SK-N-SH treated with all-trans-retinoic acid at 6 μM for 48 hours (cell line): ENCODE data around the gene SPDYE2B.
"Not testable (repeated sequence)": the region's sequence is repeated elsewhere in the genome, so short reads cannot be mapped to it uniquely, and the experiment has no call there.

ENCODE experiments used
- ATAC-seq: fragments of 200-7000 bp; cut with Tn5 transposase; 3 replicates; pipeline ENCODE4 v1.9.1; 2020; ENCODE audit warnings: mild to moderate bottlenecking, moderate library complexity

Gene SPDYE2B, protein sequence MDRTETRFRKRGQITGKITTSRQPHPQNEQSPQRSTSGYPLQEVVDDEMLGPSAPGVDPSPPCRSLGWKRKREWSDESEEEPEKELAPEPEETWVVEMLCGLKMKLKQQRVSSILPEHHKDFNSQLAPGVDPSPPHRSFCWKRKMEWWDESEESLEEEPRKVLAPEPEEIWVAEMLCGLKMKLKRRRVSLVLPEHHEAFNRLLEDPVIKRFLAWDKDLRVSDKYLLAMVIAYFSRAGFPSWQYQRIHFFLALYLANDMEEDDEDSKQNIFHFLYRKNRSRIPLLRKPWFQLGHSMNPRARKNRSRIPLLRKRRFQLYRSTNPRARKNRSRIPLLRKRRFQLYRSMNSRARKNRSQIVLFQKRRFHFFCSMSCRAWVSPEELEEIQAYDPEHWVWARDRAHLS

DNA sequence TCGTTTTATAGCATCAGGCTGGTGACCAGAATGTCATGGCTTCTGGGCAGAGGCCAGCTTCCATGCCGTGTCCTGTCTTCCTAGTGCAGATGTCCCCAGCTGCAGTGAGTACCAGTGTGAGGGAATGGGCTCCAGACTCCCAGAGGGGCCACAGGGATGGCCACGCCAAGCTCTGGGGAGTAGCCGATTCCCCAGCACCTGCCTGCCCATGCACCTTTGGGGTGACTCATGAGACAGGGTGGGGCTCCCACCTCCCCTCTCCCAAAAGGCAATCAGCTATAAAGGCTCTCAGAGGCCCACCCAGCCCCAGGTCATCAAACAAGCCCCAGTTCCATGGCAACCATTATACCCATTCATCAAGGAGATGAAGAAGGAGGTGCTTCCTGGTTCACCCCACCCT is at the start of gene SPDYE2B:
Gene SPDYE2B (plus strand): TSS at position 396 of the 400 bp plus-strand sequence. CDS start 2,030 bp downstream, outside the sequence.
- ATAC-seq, result not testable (repeated sequence)

DNA sequence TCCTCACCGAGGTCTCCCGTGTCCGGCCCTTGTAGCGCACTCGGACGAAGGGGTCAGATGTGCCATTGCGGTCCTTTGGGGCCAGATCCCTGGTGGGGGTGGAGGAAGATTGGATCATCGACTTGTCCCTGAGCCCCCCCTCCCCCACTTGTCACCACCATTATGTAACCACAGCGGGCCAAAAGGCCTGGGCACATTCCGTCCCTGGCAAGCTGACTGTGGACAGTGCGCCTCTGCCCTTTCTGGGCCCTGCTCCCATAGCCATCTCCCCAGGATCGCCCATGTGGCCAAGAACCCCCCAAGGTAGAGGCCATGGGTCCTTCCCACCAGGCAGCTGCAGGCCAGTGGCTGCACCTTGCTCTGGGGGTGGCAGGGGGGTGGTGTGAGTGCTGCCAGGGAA is 47.8 kb upstream of the SPDYE2B start:
- not testable (repeated sequence) for ATAC-seq

DNA sequence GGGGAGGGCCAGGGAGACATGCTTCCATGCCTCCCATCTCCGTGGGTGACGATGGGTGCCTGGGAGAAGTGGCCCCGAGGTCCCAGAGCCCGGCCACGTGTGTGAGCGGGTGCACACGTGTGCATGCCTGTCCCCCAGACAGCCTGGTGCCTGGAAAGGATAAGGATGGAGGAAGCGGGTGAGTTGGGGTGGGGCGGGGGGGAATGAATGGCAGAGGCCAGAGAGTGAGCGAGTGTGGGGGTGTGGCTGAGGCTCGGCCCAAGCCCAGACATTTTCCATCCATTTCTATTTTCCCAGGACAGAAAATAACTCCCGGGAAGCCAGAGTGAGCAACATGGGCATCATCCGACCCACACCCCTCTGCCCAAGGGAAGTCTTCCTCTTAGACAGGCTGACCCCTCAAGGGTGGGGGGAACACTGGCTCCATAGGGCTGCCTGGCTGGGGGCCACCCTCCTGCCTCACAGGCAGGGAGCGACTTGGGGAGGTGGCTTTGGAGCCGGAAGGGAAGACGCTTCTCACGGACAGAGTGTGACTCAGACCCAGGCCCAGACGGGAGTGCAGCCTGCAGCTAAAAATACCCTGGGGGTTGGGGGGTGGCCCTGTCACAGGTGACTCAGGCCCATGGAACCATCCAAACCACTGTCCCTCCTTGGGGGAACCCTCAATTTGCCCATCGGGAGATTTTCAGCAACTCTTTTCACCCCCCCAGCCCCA is 45.5 kb upstream of the SPDYE2B start:
- ATAC-seq, result peak; percentile 90

DNA sequence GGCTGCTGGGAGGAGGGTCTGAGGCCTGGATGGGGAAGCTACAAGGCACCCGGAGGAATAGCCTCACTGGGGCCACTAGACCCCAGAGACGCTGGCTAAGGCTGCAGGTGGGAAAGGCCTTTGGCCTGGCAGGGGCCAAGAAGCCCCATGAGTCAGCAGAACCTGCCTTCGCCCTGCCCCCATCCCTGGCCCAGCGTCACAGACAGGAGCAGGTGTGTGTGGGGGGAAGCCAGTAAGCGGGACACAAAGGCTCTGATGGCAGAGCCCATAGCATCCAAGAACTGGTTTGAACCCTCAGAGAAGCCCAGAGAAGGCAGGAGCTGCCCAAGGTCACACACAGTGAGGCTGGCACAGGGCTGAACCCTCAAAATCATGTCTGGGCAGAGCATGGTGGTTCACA is 43.3 kb upstream of the SPDYE2B start:
- ATAC-seq, result not testable (repeated sequence)

DNA sequence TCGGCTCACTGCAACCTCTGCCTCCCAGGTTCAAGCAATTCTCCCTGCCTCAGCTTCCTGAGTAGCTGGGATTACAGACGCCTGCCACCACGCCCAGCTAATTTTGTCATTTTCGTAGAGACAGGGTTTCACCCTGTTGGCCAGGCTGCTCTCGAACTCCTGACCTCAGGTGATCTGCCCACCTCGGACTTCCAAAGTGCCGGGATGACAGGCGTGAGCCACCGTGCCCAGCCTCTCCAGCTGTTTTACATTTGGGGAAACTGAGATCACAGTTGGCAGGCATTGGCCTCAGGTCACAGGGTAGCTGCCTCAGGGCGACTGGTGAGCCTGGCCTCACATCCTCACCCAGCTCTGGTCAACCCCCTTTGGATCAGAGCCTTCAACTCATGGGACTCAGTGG is 40.4 kb upstream of the SPDYE2B start:
- not testable (repeated sequence) for ATAC-seq

DNA sequence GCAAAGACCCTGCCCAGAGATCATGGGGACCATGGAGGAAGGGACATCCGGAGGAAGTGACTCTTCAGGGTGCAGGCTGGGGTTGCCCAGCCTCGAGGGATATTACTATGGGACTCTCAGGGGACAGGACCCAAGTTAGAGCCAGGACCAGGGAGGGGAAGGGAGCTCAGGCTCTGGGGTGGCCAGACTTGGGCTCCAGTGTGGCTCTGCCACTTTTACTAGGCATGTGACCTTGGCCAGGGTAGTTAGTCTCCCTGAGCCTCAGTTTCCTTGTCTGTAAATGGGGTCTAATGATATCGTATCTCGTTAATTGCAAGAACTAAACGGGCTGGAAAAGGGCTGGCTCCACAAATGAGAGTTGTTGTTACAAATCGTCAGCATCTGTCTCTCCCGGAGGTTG is 39.7 kb upstream of the SPDYE2B start:
- not testable (repeated sequence) for ATAC-seq

DNA sequence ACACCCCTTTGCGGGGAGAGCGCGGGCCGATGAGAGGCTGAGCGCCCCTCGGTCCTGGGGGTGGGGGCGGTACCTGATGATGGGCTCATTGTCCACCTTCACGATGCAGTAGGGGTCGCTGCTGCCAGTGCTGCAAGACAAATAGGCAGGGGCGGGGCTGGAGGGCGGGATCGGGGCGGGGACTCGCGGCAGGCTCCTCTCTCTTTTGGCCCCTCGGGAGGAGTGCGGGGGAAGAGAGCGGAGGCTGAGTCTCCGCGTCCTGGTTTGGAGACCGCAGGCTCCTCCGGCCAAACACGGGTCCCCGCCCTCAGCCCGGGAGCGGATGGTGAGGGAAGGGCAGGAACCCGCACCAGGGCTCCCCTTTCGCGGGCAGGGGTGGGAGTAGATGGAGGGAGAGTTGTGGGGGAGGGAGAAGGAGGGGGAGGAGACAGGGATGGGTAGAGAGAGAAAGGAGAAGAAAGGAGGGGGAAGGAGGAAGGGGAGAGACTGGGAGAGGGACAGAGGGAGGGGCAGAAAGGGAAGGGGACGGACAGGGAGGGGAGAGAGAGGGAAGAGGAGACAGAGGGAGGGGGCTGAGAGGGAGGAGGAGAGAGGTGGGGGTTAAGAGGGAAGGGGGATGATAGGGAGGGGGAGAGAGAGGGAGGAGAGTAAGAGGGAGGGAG is 39.0 kb upstream of the SPDYE2B start:
- ATAC-seq, result peak; percentile 80

DNA sequence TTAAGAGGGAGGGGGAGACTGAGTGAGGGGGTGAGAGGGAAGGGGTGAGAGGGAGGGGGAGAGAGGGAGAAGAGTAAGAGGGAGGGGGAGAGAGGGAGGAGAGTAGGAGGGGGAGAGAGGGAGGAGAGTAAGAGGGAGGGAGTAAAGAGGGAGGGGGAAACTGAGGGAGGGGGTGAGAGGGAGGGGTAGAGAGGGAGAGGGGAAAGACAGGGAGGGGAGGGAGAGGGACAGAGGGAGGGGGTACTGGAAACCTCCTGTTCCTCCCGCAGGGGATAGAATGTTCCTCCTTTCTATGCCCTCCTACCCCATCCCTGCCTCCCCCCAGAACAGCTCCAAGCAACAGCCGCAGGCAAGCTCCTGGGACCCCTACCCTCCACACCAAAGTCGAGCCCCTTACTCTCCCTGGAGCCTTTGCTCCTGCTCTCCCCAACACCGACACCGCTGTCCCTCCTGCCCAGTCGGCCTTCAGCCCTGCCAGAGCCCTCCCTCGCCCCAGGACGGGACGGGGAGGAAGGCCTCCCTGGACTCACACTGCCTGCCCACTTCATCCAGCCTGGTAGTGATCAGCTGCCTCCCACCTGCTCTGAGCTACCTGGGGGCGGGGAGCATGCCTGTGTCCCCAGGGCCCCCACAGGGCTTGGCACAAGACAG is 38.3 kb upstream of the SPDYE2B start:
- ATAC-seq, result peak; percentile 16

DNA sequence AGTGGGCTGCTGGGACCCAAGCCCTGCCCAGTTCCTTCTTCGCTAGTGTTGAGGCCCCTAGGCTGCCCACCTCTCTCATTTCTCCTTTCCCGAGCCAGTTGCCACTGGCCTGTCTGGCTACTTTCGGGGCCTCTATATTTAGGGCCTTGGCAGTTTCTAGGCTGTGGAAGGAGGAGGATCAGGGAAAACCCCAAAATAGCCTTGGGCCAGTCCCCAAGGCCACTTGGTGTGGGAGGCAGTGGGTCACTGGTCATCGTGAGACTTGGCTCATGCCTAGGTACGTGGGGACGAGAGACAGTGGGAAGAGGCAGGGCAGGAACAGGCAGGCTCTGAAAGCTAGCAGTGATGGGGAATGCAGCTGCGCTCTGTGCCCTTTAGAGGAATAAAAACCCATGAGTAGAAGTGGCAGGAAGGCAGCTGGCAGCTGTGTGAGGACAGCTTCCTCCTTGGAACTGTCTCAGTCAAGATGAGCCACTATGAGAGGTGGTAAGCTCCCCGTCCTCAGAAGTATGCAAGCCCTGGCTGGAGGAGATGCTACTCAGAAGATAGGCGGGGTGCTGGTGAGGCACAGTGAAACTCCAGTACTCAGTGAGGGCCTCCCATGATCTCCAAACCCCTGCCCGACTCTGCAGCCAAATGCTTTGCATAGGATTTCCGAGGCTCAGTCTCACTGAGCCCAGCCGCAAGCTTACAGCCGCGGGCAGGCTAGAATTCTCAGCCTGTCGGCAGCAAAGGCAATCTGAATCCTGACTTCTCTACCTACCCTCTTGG is 36.4 kb upstream of the SPDYE2B start:
- not testable (repeated sequence) for ATAC-seq

DNA sequence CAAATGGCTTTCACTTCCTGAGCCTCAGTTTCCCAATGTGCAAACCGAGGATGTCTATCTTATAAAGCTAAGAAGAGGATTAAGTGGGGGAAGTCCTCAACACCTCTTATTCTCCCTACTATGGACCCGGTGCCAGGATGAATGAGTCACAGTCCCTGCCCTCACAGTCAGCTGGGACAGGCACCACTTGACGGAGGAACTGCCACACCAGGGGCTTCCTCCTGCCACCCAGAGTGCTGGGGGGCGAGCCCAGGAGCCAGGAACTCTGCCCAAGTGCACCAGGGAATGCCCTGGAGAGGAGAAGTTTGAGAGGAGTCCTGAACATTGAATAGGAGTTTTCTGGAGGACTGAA is 35.8 kb upstream of the SPDYE2B start:
- ATAC-seq, result peak; percentile 4

DNA sequence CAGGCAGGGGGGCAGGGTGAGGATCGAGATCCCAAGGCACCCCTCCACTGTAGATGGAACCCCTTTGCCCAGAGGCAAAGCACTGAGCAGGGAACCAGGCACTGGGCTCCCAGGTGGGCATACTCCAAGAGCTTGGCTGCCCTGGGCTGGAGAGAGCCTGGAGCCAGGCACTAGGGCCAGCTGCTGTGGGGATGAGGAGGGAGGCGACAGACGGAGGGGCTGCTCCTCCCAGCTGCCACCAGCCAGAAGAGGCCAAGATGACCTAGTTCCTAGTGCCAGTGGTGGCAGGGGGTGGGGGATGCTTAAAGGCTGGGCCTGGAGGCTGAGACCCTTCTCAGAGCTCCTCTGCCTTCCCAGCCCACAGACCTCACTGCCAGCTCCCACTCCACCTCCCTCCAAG is 35.2 kb upstream of the SPDYE2B start:
- ATAC-seq, result peak; percentile 9

DNA sequence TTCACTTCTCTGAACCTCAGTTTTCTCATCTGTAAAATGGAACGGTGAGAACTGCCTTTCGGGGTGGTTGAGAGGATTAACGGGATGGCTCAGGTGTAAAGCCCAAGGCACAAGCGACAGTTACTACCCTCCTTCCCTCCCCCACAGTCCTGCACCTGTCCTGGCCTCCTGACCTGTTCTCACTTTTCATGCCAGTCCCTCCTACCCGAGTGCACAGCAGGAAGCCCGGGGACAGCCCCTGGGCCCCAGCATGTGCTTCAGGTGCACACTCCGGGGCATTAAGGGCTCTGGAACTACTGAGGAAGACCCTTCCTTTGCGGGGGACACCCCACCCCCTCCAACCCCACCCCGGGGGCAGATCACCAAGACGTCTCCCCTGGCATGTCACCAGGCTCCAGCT is 34.2 kb upstream of the SPDYE2B start:
- ATAC-seq, result not testable (repeated sequence)

DNA sequence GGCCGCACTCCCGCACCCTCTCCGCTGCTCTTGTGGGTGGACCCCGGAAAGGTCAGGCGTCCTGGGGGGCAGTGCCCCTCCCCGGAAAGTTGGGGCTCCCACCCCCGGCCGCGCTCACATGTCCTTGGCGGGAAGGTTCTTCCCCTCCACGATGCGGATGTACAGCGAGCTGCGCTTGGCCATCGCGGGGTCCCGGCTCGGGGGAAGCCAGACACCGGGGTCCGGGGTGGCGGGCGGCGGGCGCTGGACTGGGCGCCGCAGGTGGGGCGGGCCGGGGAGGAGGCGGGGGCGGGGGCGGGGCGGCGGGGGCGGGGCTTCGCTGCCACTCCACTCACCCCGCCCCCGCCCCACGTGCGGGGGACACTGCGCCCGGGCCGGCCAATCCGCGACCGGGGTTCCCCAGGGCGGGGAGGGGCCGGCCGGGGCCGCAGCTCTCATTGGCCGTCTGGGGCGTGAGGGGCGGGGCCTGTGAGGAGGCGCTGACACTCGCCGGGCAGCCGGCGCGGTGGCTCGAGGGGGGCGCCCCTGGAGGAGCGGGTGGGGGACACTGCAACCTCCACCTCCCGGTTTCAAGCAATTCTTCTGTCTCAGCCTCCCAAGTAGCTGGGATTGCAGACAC is 33.5 kb upstream of the SPDYE2B start, which contains the start of gene RASA4:
Gene RASA4 (minus strand): TSS at position 250 of the 619 bp plus-strand sequence. CDS start 67 bp downstream, at position 183.
- ATAC-seq, result peak; percentile 85

DNA sequence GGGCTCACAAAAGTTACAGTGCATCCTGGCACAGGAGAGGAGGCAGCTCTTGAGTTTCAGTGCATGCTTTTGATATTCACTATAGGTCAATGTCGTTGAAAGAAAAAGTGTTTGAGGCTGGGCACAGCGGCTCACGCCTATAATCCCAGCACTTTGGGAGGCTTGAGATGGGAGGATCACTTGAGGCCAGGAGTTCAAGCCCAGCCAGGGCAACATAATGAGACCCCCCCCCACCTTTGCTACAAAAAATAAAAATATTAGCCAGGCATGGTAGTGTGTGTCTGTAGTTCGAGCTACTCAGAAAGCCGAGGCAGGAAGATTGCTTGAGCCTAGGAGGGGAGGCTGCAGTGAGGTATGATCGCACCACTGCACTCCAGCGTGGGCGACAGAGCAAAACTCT is 32.0 kb upstream of the SPDYE2B start:
- not testable (repeated sequence) for ATAC-seq

DNA sequence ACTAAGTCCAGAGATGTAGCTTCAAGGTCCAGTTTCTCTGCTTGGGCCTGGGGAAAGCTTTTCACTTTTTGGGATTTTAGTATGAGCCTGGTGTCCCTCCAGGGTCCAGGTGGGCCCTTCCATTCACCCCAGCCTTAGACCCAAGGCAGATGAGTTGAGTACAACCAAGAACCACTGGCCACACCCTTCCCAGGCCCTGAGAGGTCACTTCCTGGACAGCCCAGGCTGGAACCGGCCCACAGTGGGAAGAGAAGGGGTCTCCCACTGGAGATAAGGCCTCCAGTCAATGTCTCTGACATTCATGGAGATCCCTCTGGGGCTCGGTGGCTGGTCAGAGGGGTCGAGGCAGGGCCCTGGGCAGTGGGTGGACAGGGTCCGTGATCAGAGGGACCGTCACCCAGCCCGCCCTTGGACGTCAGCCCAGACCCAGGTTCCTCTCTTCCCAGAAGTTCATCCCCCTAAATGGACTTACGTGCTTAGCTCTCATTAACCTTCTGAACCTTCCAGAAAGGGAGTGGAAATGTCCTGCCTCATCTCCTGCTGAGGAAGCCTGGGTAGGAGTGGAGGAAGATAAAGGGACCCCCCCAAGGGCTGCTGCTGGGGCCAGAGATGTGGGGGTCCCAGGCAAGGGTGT is 22.7 kb upstream of the SPDYE2B start:
- not testable (repeated sequence) for ATAC-seq

DNA sequence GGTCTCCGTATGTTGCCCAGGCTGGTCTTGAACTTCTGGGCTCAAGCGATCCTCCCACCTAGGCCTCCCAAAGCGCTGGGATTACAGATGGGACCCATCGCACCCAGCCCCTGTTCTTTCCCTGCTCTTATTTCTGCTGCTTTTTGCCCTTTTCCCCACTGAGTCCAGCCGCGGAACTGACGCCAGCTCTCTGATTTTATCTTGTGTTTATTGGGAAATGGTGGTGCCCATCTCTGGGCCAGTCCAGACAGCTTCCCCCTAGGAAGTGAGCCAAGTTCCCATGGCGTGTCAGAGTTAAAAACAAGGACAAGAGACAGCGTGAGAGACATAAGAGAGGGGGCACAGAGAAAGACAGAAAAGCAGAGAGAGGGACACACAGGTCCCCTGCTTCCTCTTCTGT is 19.5 kb upstream of the SPDYE2B start:
- peak; percentile 66 for ATAC-seq

DNA sequence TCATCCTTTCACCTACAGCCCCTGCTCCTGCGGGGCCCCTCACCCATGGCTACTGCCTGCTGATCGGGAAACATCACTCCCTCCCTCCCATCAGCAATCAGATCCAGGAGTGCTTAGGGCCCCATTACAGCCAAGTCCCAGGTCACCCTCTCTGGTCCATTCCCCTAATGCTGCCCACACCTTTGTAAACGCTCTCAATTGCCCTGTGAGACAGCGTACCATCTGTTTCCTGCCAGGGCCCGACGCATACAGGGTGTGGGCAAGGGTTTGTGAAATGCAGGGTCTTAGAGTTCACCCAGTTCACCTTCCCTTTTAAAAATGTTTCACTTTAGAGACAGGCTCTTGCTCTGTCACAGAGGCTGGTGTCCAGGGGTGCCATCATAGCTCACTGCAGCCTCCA is 15.8 kb upstream of the SPDYE2B start:
- ATAC-seq, result not testable (repeated sequence)

DNA sequence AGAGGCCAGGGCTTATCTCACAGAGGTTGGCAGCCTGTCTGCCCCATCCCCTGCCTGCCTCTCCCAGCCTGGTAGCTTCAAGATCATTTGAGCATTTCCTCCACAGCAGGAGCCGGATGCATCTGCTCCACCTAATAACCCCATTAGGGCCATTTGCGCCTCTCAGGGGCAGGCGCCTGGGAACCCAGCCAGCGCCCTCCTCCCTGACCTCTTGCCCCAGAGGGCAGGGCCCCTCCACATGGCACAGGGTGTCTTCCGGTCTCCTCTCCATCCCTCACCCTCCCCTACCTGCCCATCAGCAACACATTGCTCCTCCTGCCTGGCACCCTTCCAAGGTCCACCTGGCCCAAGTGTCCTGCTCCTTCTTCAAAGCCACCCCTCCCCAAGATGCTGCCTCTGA is 14.8 kb upstream of the SPDYE2B start:
- not testable (repeated sequence) for ATAC-seq

DNA sequence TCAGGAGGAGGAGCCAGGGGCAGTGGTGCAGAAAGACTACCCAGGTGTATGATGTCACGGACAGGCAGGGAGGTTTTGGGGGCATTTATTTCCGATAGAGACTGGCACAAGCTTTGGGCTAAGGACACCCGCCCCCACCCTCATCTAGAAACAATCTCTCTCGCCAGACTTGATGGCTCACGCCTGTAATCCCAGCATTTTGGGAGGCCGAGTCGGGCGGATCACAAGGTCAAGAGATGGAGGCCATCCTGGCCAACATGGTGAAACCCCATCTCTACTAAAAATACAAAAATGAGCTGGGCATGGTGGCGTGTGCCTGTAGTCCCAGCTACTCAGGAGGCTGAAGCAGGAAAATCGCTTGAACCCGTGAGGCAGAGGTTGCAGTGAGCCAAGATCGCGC is 13.2 kb upstream of the SPDYE2B start:
- ATAC-seq, result not testable (repeated sequence)

DNA sequence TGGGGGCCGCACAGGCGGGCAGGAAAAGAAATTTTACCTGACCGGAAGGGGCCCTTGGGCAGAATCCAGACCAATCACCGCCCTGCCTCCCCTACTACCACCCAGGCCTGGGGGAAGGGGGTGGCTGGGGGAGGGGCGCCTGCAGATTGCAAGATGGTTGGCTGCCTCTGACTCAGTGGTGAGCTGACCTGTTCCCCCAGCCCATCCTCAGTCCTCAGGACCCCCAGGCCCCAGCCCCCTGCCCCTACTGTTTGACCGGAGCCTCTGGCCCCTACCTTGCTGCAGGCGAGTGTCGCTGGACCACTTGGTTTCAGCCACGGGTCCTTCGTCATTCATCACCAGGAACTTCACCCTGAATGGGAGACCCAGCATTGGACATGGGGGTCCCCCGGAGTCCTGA is 11.3 kb upstream of the SPDYE2B start:
- ATAC-seq, result peak; percentile 5; the same call in 2 of the 3 replicates

DNA sequence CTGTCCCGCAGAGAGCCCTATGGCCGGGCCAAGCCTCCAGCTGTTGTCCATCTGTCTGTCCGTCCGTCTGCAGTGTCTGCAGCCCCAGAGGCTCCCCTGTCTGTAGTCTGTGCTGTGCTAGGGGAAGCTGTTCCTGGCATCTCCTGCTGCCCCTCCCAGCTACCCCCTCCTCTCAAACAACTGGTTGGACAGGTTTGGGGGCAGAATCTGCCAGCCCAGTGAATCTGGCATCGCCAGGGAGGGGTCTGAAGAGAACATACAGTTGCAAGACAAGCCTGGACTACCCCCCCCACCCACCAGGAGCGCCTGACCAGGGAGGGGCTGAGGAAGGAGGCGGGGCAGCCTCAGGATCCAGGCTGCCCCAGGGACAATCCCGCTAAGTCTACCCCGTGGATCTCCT is 7.4 kb upstream of the SPDYE2B start, which contains the start of gene UPK3BL1:
Gene UPK3BL1 (minus strand): TSS at position 101 of the 400 bp plus-strand sequence. CDS start 50 bp downstream, at position 51.
- ATAC-seq, result not testable (repeated sequence)
